Panc1 (cell line): ENCODE data around the gene MMP15. TPM values are rescaled to one million over a fixed set of nuclear protein-coding genes. Genes with fewer than 3 reads are reported as not detected.

Experiments
- ATAC-seq: fragments of 200-7000 bp; cut with Tn5 transposase; 2 replicates; pipeline ENCODE4 v1.9.1; 2020; ENCODE audit warnings: mild to moderate bottlenecking, moderate library complexity
- BruUV-seq: library from RNA; stranded (reverse); fragments of 400-500 nt; replicated peaks from 2 replicates; lab custom pipeline; 2021; lab: Mats Ljungman, UMichigan
- CTCF ChIA-PET: fragments of 300-600 bp; sonication (Branson Sonifier 250); formaldehyde crosslinking; loops from one replicate; lab custom pipeline; 2022; ENCODE audit warnings: antibody characterized with exemption; lab: Charles Lee
- POLR2A ChIA-PET: fragments of 300-600 bp; sonication (Branson Sonifier 250); formaldehyde crosslinking; loops from one replicate; lab custom pipeline; 2022; ENCODE audit warnings: antibody characterized with exemption; lab: Charles Lee
- DNase-seq: peaks from one replicate; pipeline ENCODE4 v3.0.0-alpha.2; 2010; ENCODE audit warnings: low read depth, low spot score
- H3K27ac ChIP-seq: 2 replicates; pipeline ENCODE4 v1.5.1; 2011; ENCODE audit warnings: mild to moderate bottlenecking, low read length, inconsistent platforms
- H3K27me3 ChIP-seq: fragments of 200-500 bp; sonication (Bioruptor generic); 2 replicates; pipeline ENCODE4 v1.6.0; 2014; ENCODE audit warnings: low read length, inconsistent platforms; ENCODE audit not compliant: control insufficient read depth, insufficient read depth
- H3K36me3 ChIP-seq: fragments of 200-500 bp; sonication (Bioruptor generic); 2 replicates; pipeline ENCODE4 v1.5.1; 2014; ENCODE audit warnings: inconsistent platforms, mild to moderate bottlenecking, low read length, moderate library complexity; ENCODE audit not compliant: control insufficient read depth, insufficient read depth
- H3K4me1 ChIP-seq: 2 replicates; pipeline ENCODE4 v1.5.1; 2011; ENCODE audit warnings: inconsistent platforms, mild to moderate bottlenecking, low read length, moderate library complexity; ENCODE audit not compliant: control insufficient read depth, insufficient read depth
- H3K4me3 ChIP-seq, 2 experiments: 2 replicates each; pipeline ENCODE4 v1.5.1; 2011 to 2012; ENCODE audit warnings: low read depth in 2 of 2, low read length in 2 of 2, mild to moderate bottlenecking in 2 of 2, inconsistent platforms in 1 of 2, moderate library complexity in 1 of 2
- H3K9me3 ChIP-seq: fragments of 200-500 bp; sonication (Bioruptor generic); 2 replicates; pipeline ENCODE4 v1.5.1; 2014; ENCODE audit warnings: low read depth, mild to moderate bottlenecking, inconsistent platforms, low read length, moderate library complexity; ENCODE audit not compliant: control insufficient read depth, insufficient read depth
- CTCF ChIP-seq: fragments of 450-650 bp; IDR thresholded peaks from 2 replicates; pipeline ENCODE4 v1.5.1; 2017; ENCODE audit warnings: mild to moderate bottlenecking
- POLR2AphosphoS5 ChIP-seq: IDR thresholded peaks from 2 replicates; pipeline ENCODE4 v1.6.1; 2012; ENCODE audit warnings: mild to moderate bottlenecking, low read depth, low read length, moderate library complexity
- REST ChIP-seq, 2 experiments: IDR thresholded peaks; 2 replicates each; pipeline ENCODE4 v1.6.1; 2011 to 2012; ENCODE audit warnings: low read depth in 2 of 2, control low read depth in 1 of 2, low read length in 1 of 2, mild to moderate bottlenecking in 1 of 2, moderate library complexity in 1 of 2; ENCODE audit not compliant: insufficient read depth in 1 of 2
- SIN3A ChIP-seq: IDR thresholded peaks from 2 replicates; pipeline ENCODE4 v1.6.1; 2012; ENCODE audit warnings: low read depth, mild to moderate bottlenecking, low read length, moderate library complexity, borderline replicate concordance; ENCODE audit not compliant: insufficient read depth
- TCF7L2 ChIP-seq: IDR thresholded peaks from 2 replicates; pipeline ENCODE4 v1.6.1; 2011; ENCODE audit warnings: mild to moderate bottlenecking, low read depth, low read length, inconsistent platforms
- in situ Hi-C: cut with HindIII; loops from 2 replicates; pipeline ENCODE4 v1.10.0; 2016; ENCODE audit warnings: low sequenced_read_pairs, low pct_unique_long_range_greater_than_20kb
- intact Hi-C: fragments of 100-400 bp; cut with micrococcal nuclease; formaldehyde crosslinking; loops from one replicate; pipeline ENCODE4 v1.10.0; 2022; ENCODE audit not compliant: unreplicated experiment
- total RNA-seq: library from RNA; stranded (reverse); gene quantifications from one replicate; pipeline ENCODE4 v1.2.1, GENCODE V29; 2021; ENCODE audit not compliant: unreplicated experiment

Gene MMP15
- total RNA-seq, 1 experiment from 2014 or later, result 10.9 TPM

DNA sequence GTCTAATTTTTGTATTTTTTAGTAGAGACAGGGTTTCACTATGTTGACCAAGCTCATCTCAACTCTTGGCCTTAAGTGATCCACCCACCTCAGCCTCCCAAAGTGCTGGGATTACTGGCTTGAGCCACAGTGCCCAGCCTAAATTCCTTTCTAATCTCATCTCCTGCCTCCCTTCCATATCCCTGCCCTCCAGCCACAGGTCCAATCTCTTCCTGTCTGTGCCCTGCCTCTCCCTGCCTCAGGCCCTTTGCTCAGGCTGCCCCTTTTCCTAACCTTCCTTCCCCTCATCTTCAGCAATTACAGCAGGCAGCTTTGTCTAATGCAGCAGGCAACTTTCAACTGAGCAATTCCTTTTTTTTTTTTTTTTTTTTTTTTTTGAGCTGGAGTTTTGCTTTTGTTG lies 56.8 kb downstream of the MMP15 start:
- in situ Hi-C loops, result no loop called here
- Histone ChIP-seq H3K27ac (no peak overlapping the region), H3K27me3 (no peaks in the 10 kb centered on the region), H3K9me3 (no peaks in the 10 kb centered on the region), H3K36me3 (no peaks in the 10 kb centered on the region), H3K4me1 (no peaks in the 10 kb centered on the region), H3K4me3 (no peak overlapping the region)
- no TSS peak for BruUV-seq
- no peak for DNase-seq
- ATAC-seq, result no peak
- TF ChIP-seq CTCF (no peak), REST (IDR thresholded peaks at IDR 0.05; ENCODE audit: insufficient read depth in 1 of 2, low read depth in 2 of 2, low read length in 1 of 2) (no peak), TCF7L2 (no peak), POLR2AphosphoS5 (no peak), SIN3A (no peak)
- ChIA-PET POLR2A (no interaction called here), CTCF (interaction anchor here (0.5 kb wide), 1 partner anchor 219 kb away, joined by 6 read pairs; no protein-coding TSS in a partner anchor)
- intact Hi-C loops, result no loop called here

GRCh38 chr16:58084635-58085034 lies 59.1 kb downstream of the MMP15 start:
- CTCF ChIA-PET, result no interaction called here
- H3K4me1 ChIP-seq, result no peaks in the 10 kb centered on the region
- BruUV-seq, result no TSS peak
- no peaks in the 10 kb centered on the region for H3K9me3 ChIP-seq
- H3K27ac ChIP-seq, result no peak overlapping the region
- ATAC-seq (no peak), DNase-seq (no peak)
- TF ChIP-seq TCF7L2 (no peak), REST (IDR thresholded peaks at IDR 0.05; ENCODE audit: insufficient read depth in 1 of 2, low read depth in 2 of 2, low read length in 1 of 2) (no peak), CTCF (no peak), POLR2AphosphoS5 (no peak), SIN3A (no peak)
- no peak overlapping the region for H3K4me3 ChIP-seq
- POLR2A ChIA-PET, result no interaction called here
- in situ Hi-C loops, result no loop called here
- H3K27me3 ChIP-seq, result no peaks in the 10 kb centered on the region
- intact Hi-C loops, result no loop called here
- H3K36me3 ChIP-seq, result no peaks in the 10 kb centered on the region
